ENCODE data around the gene GRAMD1B. TPM values are rescaled to one million over a fixed set of nuclear protein-coding genes. Genes with fewer than 3 reads are reported as not detected.

The GRAMD1B gene
- total and polyA plus RNA-seq, 2 experiments from 2014 or later: 9.0 to 20.4 TPM

GRCh38 chr11:123624974-123625373 lies 194.9 kb downstream of the GRAMD1B start:
- H3K9me3 ChIP-seq (ENCODE audit: low read depth): no peaks in the 10 kb centered on the region
- no peak overlapping the region for H3K27ac ChIP-seq
- no peaks in the 10 kb centered on the region for H3K36me3 ChIP-seq (replicated peaks; ENCODE audit: insufficient read depth, low read depth)

GRCh38 chr11:123628936-123629683 lies 199.0 kb downstream of the GRAMD1B start:
- H3K4me2 ChIP-seq: no peak overlapping the region

More at GRCh38 chr11:123624974-123625373, 194.9 kb downstream of the GRAMD1B start:
- Histone ChIP-seq H4K20me1 (ENCODE audit: insufficient read depth, poor library complexity, severe bottlenecking) (no peaks in the 10 kb centered on the region), H3K4me2 (no peak overlapping the region), H2AFZ (no peak overlapping the region), H3K4me1 (ENCODE audit: insufficient read depth) (no peaks in the 10 kb centered on the region), H3K9me2 (replicated peaks; ENCODE audit: insufficient read depth) (no peaks in the 10 kb centered on the region), H3K27me3 (no peaks in the 10 kb centered on the region), H3K79me2 (no peaks in the 10 kb centered on the region), H3K4me3 (no peak overlapping the region)
- no peak for DNase-seq (ENCODE audit: low spot score)
- TF ChIP-seq EZH2 (IDR thresholded peaks at IDR 0.05; ENCODE audit: borderline replicate concordance): no peak
- no peak for TF ChIP-seq EZH2phosphoT487 (IDR thresholded peaks at IDR 0.05; ENCODE audit: low read depth, severe bottlenecking, unreplicated experiment)
- TF ChIP-seq CTCF (IDR thresholded peaks at IDR 0.05; ENCODE audit: poor library complexity): no peak
- WGBS (ENCODE audit: low lambda C conversion rate, missing lambda C conversion rate): 82% methylated on average over 2 of the region's 2 CpGs

GRCh38 chr11:123630126-123630608 lies 200.1 kb downstream of the GRAMD1B start:
- H3K27ac ChIP-seq: no peak overlapping the region
- H3K4me1 ChIP-seq (ENCODE audit: insufficient read depth): no peaks in the 10 kb centered on the region
- DNase-seq (ENCODE audit: low spot score): no peak
- no peaks in the 10 kb centered on the region for H4K20me1 ChIP-seq (ENCODE audit: insufficient read depth, poor library complexity, severe bottlenecking)
- no peak for TF ChIP-seq EZH2phosphoT487 (IDR thresholded peaks at IDR 0.05; ENCODE audit: low read depth, severe bottlenecking, unreplicated experiment)
- TF ChIP-seq EZH2 (IDR thresholded peaks at IDR 0.05; ENCODE audit: borderline replicate concordance): no peak
- TF ChIP-seq CTCF (IDR thresholded peaks at IDR 0.05; ENCODE audit: poor library complexity): no peak
- H3K9me2 ChIP-seq (replicated peaks; ENCODE audit: insufficient read depth): no peaks in the 10 kb centered on the region
- no peak overlapping the region for H3K4me3 ChIP-seq
- 69% methylated on average over 3 of the region's 3 CpGs for WGBS (ENCODE audit: low lambda C conversion rate, missing lambda C conversion rate)
- H3K79me2 ChIP-seq: no peaks in the 10 kb centered on the region
- no peaks in the 10 kb centered on the region for H3K27me3 ChIP-seq
- no peak overlapping the region for H2AFZ ChIP-seq
- H3K9me3 ChIP-seq (ENCODE audit: low read depth): no peaks in the 10 kb centered on the region
- no peak overlapping the region for H3K4me2 ChIP-seq
- H3K36me3 ChIP-seq (replicated peaks; ENCODE audit: insufficient read depth, low read depth): no peaks in the 10 kb centered on the region

More at GRCh38 chr11:123628936-123629683, 199.0 kb downstream of the GRAMD1B start:
- Histone ChIP-seq H3K36me3 (replicated peaks; ENCODE audit: insufficient read depth, low read depth) (no peaks in the 10 kb centered on the region), H3K4me3 (no peak overlapping the region), H3K9me3 (ENCODE audit: low read depth) (no peaks in the 10 kb centered on the region), H3K4me1 (ENCODE audit: insufficient read depth) (no peaks in the 10 kb centered on the region), H2AFZ (no peak overlapping the region), H4K20me1 (ENCODE audit: insufficient read depth, poor library complexity, severe bottlenecking) (no peaks in the 10 kb centered on the region), H3K27me3 (no peaks in the 10 kb centered on the region), H3K9me2 (replicated peaks; ENCODE audit: insufficient read depth) (no peaks in the 10 kb centered on the region), H3K79me2 (no peaks in the 10 kb centered on the region), H3K27ac (peak overlapping the region; percentile 8)
- peak; percentile 41 for DNase-seq (ENCODE audit: low spot score)
- TF ChIP-seq CTCF (IDR thresholded peaks at IDR 0.05; ENCODE audit: poor library complexity) (no peak), EZH2phosphoT487 (IDR thresholded peaks at IDR 0.05; ENCODE audit: low read depth, severe bottlenecking, unreplicated experiment) (no peak), EZH2 (IDR thresholded peaks at IDR 0.05; ENCODE audit: borderline replicate concordance) (no peak)
- WGBS (ENCODE audit: low lambda C conversion rate, missing lambda C conversion rate): 73% methylated on average over 10 of the region's 10 CpGs
